ENCODE measurements around the gene ITGBL1.

ITGBL1 gene

GRCh38 chr13:101655435-101655834 is 203.0 kb downstream of the ITGBL1 start:
- Histone ChIP-seq H3K4ac (ENCODE audit: low read depth in 1 of 2, low read length in 2 of 2) (no peak overlapping the region), H3K14ac (ENCODE audit: low read length in 2 of 2) (no peak overlapping the region), H3K79me1 (replicated peaks; ENCODE audit: low read length, poor library complexity, severe bottlenecking) (no peaks in the 10 kb centered on the region), H3K9ac (ENCODE audit: low read length) (no peak overlapping the region), H3K18ac (ENCODE audit: low read depth in 1 of 2, low read length in 2 of 2) (no peak overlapping the region), H4K91ac (ENCODE audit: low read length) (no peak overlapping the region), H3K4me3 (ENCODE audit: insufficient read depth in 1 of 2, low read depth in 1 of 2, low read length in 2 of 2) (no peak overlapping the region), H2AFZ (ENCODE audit: low read depth, low read length) (no peak overlapping the region), H3K27ac (ENCODE audit: low read length, poor library complexity, severe bottlenecking) (no peak overlapping the region), H2BK15ac (ENCODE audit: low read depth, poor library complexity, severe bottlenecking) (no peak overlapping the region), H3K27me3 (ENCODE audit: control insufficient read depth in 1 of 2, insufficient read depth in 1 of 2, low read length in 2 of 2) (no peaks in the 10 kb centered on the region), H3K9me3 (ENCODE audit: control insufficient read depth, low read length) (no peaks in the 10 kb centered on the region), H2BK5ac (ENCODE audit: low read depth, low read length, poor library complexity, severe bottlenecking) (no peak overlapping the region), H2BK120ac (ENCODE audit: low read depth, low read length) (no peak overlapping the region), H3K4me2 (ENCODE audit: low read length, poor library complexity, severe bottlenecking) (no peak overlapping the region), H3K36me3 (ENCODE audit: control insufficient read depth in 1 of 2, insufficient read depth in 2 of 2, low read depth in 1 of 2, low read length in 2 of 2) (no peaks in the 10 kb centered on the region), H3K23ac (ENCODE audit: low read length in 2 of 2) (no peak overlapping the region), H2BK12ac (ENCODE audit: low read length in 2 of 2) (no peak overlapping the region), H4K8ac (ENCODE audit: low read length) (no peak overlapping the region), H3K4me1 (ENCODE audit: control insufficient read depth, insufficient read depth, low read depth, low read length) (no peaks in the 10 kb centered on the region), H2AK5ac (ENCODE audit: low read length, severe bottlenecking) (no peak overlapping the region)
- WGBS, result 92% methylated on average over 3 of the region's 3 CpGs
- DNase-seq, result no peak

- Histone ChIP-seq H3K27ac (ENCODE audit: low read length, poor library complexity, severe bottlenecking) (no peak overlapping the region), H3K27me3 (ENCODE audit: control insufficient read depth in 1 of 2, insufficient read depth in 1 of 2, low read length in 2 of 2) (no peaks in the 10 kb centered on the region), H2BK5ac (ENCODE audit: low read depth, low read length, poor library complexity, severe bottlenecking) (no peak overlapping the region), H3K4me1 (ENCODE audit: control insufficient read depth, insufficient read depth, low read depth, low read length) (no peaks in the 10 kb centered on the region), H3K9ac (ENCODE audit: low read length) (no peak overlapping the region), H3K4me2 (ENCODE audit: low read length, poor library complexity, severe bottlenecking) (no peak overlapping the region), H3K14ac (ENCODE audit: low read length in 2 of 2) (no peak overlapping the region), H3K23ac (ENCODE audit: low read length in 2 of 2) (no peak overlapping the region), H4K8ac (ENCODE audit: low read length) (no peak overlapping the region), H3K18ac (ENCODE audit: low read depth in 1 of 2, low read length in 2 of 2) (no peak overlapping the region), H3K4ac (ENCODE audit: low read depth in 1 of 2, low read length in 2 of 2) (no peak overlapping the region), H2BK15ac (ENCODE audit: low read depth, poor library complexity, severe bottlenecking) (no peak overlapping the region), H2AFZ (ENCODE audit: low read depth, low read length) (no peak overlapping the region), H3K9me3 (ENCODE audit: control insufficient read depth, low read length) (peaks cover 4% of the 10 kb centered on the region), H3K36me3 (ENCODE audit: control insufficient read depth in 1 of 2, insufficient read depth in 2 of 2, low read depth in 1 of 2, low read length in 2 of 2) (no peaks in the 10 kb centered on the region), H2BK120ac (ENCODE audit: low read depth, low read length) (no peak overlapping the region), H3K4me3 (ENCODE audit: insufficient read depth in 1 of 2, low read depth in 1 of 2, low read length in 2 of 2) (no peak overlapping the region), H3K79me1 (replicated peaks; ENCODE audit: low read length, poor library complexity, severe bottlenecking) (no peaks in the 10 kb centered on the region), H2BK12ac (ENCODE audit: low read length in 2 of 2) (no peak overlapping the region), H2AK5ac (ENCODE audit: low read length, severe bottlenecking) (no peak overlapping the region), H4K91ac (ENCODE audit: low read length) (no peak overlapping the region)
- DNase-seq, result no peak
- WGBS, result no CpG with 5 or more reads among the region's 2 CpGs
Observed at GRCh38 chr13:101660711-101661110, 208.2 kb downstream of the ITGBL1 start.

DNA sequence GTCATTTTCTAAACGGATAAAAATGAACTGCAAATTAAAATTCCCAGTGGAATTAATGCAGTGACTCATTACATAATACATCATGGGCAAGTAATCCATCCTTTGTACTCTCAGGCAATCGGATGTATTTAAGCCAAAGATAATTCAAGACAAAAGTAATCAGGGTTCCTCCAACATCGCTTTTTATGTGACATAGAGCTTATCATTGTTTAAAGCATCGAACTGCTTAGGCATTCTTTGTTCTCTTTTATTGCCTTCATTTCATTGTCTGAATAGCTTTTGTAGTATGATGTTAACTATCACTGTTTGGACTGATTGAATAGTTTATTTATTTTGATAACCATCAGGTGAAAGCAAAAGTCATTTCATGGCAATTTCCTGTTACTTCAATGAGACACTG is 209.4 kb downstream of the ITGBL1 start:
- no peak for DNase-seq
- Histone ChIP-seq H2BK12ac (ENCODE audit: low read length in 2 of 2) (no peak overlapping the region), H3K4me1 (ENCODE audit: control insufficient read depth, insufficient read depth, low read depth, low read length) (no peaks in the 10 kb centered on the region), H3K23ac (ENCODE audit: low read length in 2 of 2) (no peak overlapping the region), H3K27ac (ENCODE audit: low read length, poor library complexity, severe bottlenecking) (no peak overlapping the region), H3K79me1 (replicated peaks; ENCODE audit: low read length, poor library complexity, severe bottlenecking) (no peaks in the 10 kb centered on the region), H3K9ac (ENCODE audit: low read length) (no peak overlapping the region), H4K91ac (ENCODE audit: low read length) (no peak overlapping the region), H3K9me3 (ENCODE audit: control insufficient read depth, low read length) (peaks cover 4% of the 10 kb centered on the region), H2BK15ac (ENCODE audit: low read depth, poor library complexity, severe bottlenecking) (no peak overlapping the region), H2BK120ac (ENCODE audit: low read depth, low read length) (no peak overlapping the region), H3K18ac (ENCODE audit: low read depth in 1 of 2, low read length in 2 of 2) (no peak overlapping the region), H2AFZ (ENCODE audit: low read depth, low read length) (no peak overlapping the region), H3K4me3 (ENCODE audit: insufficient read depth in 1 of 2, low read depth in 1 of 2, low read length in 2 of 2) (no peak overlapping the region), H3K36me3 (ENCODE audit: control insufficient read depth in 1 of 2, insufficient read depth in 2 of 2, low read depth in 1 of 2, low read length in 2 of 2) (no peaks in the 10 kb centered on the region), H3K14ac (ENCODE audit: low read length in 2 of 2) (no peak overlapping the region), H3K4me2 (ENCODE audit: low read length, poor library complexity, severe bottlenecking) (no peak overlapping the region), H3K27me3 (ENCODE audit: control insufficient read depth in 1 of 2, insufficient read depth in 1 of 2, low read length in 2 of 2) (no peaks in the 10 kb centered on the region), H2BK5ac (ENCODE audit: low read depth, low read length, poor library complexity, severe bottlenecking) (no peak overlapping the region), H3K4ac (ENCODE audit: low read depth in 1 of 2, low read length in 2 of 2) (no peak overlapping the region), H2AK5ac (ENCODE audit: low read length, severe bottlenecking) (no peak overlapping the region), H4K8ac (ENCODE audit: low read length) (no peak overlapping the region)
- 85% methylated on average over 4 of the region's 4 CpGs for WGBS

- Histone ChIP-seq H3K79me1 (replicated peaks; ENCODE audit: low read length, poor library complexity, severe bottlenecking) (no peaks in the 10 kb centered on the region), H4K8ac (ENCODE audit: low read length) (no peak overlapping the region), H3K4me1 (ENCODE audit: control insufficient read depth, insufficient read depth, low read depth, low read length) (no peaks in the 10 kb centered on the region), H2AFZ (ENCODE audit: low read depth, low read length) (no peak overlapping the region), H2BK12ac (ENCODE audit: low read length in 2 of 2) (no peak overlapping the region), H2BK5ac (ENCODE audit: low read depth, low read length, poor library complexity, severe bottlenecking) (no peak overlapping the region), H3K27me3 (ENCODE audit: control insufficient read depth in 1 of 2, insufficient read depth in 1 of 2, low read length in 2 of 2) (no peaks in the 10 kb centered on the region), H3K4ac (ENCODE audit: low read depth in 1 of 2, low read length in 2 of 2) (no peak overlapping the region), H3K27ac (ENCODE audit: low read length, poor library complexity, severe bottlenecking) (no peak overlapping the region), H3K9ac (ENCODE audit: low read length) (no peak overlapping the region), H2AK5ac (ENCODE audit: low read length, severe bottlenecking) (no peak overlapping the region), H3K23ac (ENCODE audit: low read length in 2 of 2) (no peak overlapping the region), H3K14ac (ENCODE audit: low read length in 2 of 2) (no peak overlapping the region), H3K4me2 (ENCODE audit: low read length, poor library complexity, severe bottlenecking) (no peak overlapping the region), H3K36me3 (ENCODE audit: control insufficient read depth in 1 of 2, insufficient read depth in 2 of 2, low read depth in 1 of 2, low read length in 2 of 2) (peaks cover 0 to 3% of the 10 kb centered on the region in 2 experiments), H4K91ac (ENCODE audit: low read length) (no peak overlapping the region), H3K18ac (ENCODE audit: low read depth in 1 of 2, low read length in 2 of 2) (no peak overlapping the region), H3K9me3 (ENCODE audit: control insufficient read depth, low read length) (no peaks in the 10 kb centered on the region), H2BK15ac (ENCODE audit: low read depth, poor library complexity, severe bottlenecking) (no peak overlapping the region), H3K4me3 (ENCODE audit: insufficient read depth in 1 of 2, low read depth in 1 of 2, low read length in 2 of 2) (no peak overlapping the region), H2BK120ac (ENCODE audit: low read depth, low read length) (no peak overlapping the region)
- no peak for DNase-seq
- WGBS, result 85% methylated on average over 3 of the region's 4 CpGs
Observed at GRCh38 chr13:101673360-101674105, 221.1 kb downstream of the ITGBL1 start.
